ENCODE measurements around the gene LIMS2. TPM values are rescaled to one million over a fixed set of nuclear protein-coding genes. Genes with fewer than 3 reads are reported as not detected.

Gene LIMS2
- total RNA-seq, 4 donors from 2014 or later, result 34.5 to 198 (median 91.3) TPM

GRCh38 chr2:127700527-127701192 is 25.3 kb upstream of the LIMS2 start:
- in situ Hi-C loops (cut with MboI; ENCODE audit: low pct_ligation_motif_present in 1 of 4, low pct_unique_long_range_greater_than_20kb in 1 of 4, low sequenced_read_pairs in 3 of 4), result no loop called here
- intact Hi-C loops (cut with DNase I; ENCODE audit: low total_unique reads), result loop anchor here (1.0 kb wide), 1 partner anchor 60 kb away; no protein-coding TSS in a partner anchor
- peak overlapping the region; percentile 93 to 99 (median 96) for H3K27ac ChIP-seq
- peaks cover 11 to 35% (median 21%) of the 10 kb centered on the region in 4 donors for H3K4me1 ChIP-seq
- WGBS, 2 donors (ENCODE audit: low coverage in 1 of 2), result 47 to 56% methylated on average over 15 to 17 of the region's 17 CpGs
- DNase-seq, result peak; percentile 90
- no peaks in the 10 kb centered on the region for H3K36me3 ChIP-seq
- no peaks in the 10 kb centered on the region for H3K9me3 ChIP-seq
- peak overlapping the region; percentile 27 to 89 (median 63) for H3K4me3 ChIP-seq
- TF ChIP-seq POLR2A (IDR thresholded peaks at IDR 0.05), result no peak
- peak in 1 of 5 experiments; percentile 15 for TF ChIP-seq CTCF (IDR thresholded peaks at IDR 0.05)
- TF ChIP-seq POLR2AphosphoS5 (IDR thresholded peaks at IDR 0.05), result peak in 2 of 3 donors; percentile 41 to 62
- no peaks in the 10 kb centered on the region for H3K27me3 ChIP-seq

GRCh38 chr2:127698553-127699355 is 23.4 kb upstream of the LIMS2 start:
- Histone ChIP-seq H3K4me1 (peaks cover 11 to 28% (median 26%) of the 10 kb centered on the region in 4 donors), H3K27ac (no peak overlapping the region), H3K9me3 (no peaks in the 10 kb centered on the region), H3K36me3 (no peaks in the 10 kb centered on the region), H3K27me3 (no peaks in the 10 kb centered on the region), H3K4me3 (no peak overlapping the region)
- in situ Hi-C loops (cut with MboI; ENCODE audit: low pct_ligation_motif_present in 1 of 4, low pct_unique_long_range_greater_than_20kb in 1 of 4, low sequenced_read_pairs in 3 of 4) (no loop called here), intact Hi-C loops (cut with DNase I; ENCODE audit: low total_unique reads) (no loop called here)
- DNase-seq, result no peak
- TF ChIP-seq CTCF (IDR thresholded peaks at IDR 0.05) (no peak), POLR2A (IDR thresholded peaks at IDR 0.05) (no peak), EP300 (IDR thresholded peaks at IDR 0.05; ENCODE audit: low read depth) (no peak), POLR2AphosphoS5 (IDR thresholded peaks at IDR 0.05) (no peak)
- WGBS, 2 donors (ENCODE audit: low coverage in 1 of 2), result 89 to 93% methylated on average over 11 to 27 of the region's 27 CpGs

GRCh38 chr2:127697482-127698180 is 22.3 kb upstream of the LIMS2 start:
- TF ChIP-seq EP300 (IDR thresholded peaks at IDR 0.05; ENCODE audit: low read depth) (no peak), POLR2A (IDR thresholded peaks at IDR 0.05) (no peak), CTCF (IDR thresholded peaks at IDR 0.05) (no peak), POLR2AphosphoS5 (IDR thresholded peaks at IDR 0.05) (no peak)
- 93 to 96% methylated on average over 12 to 21 of the region's 21 CpGs for WGBS, 2 donors (ENCODE audit: low coverage in 1 of 2)
- no peak for DNase-seq
- no peaks in the 10 kb centered on the region for H3K9me3 ChIP-seq
- H3K4me3 ChIP-seq, result no peak overlapping the region
- H3K36me3 ChIP-seq, result no peaks in the 10 kb centered on the region
- H3K4me1 ChIP-seq, result peaks cover 2 to 19% (median 15%) of the 10 kb centered on the region in 4 donors
- H3K27me3 ChIP-seq, result no peaks in the 10 kb centered on the region
- no peak overlapping the region for H3K27ac ChIP-seq
- intact Hi-C loops (cut with DNase I; ENCODE audit: low total_unique reads), result no loop called here
- in situ Hi-C loops (cut with MboI; ENCODE audit: low pct_ligation_motif_present in 1 of 4, low pct_unique_long_range_greater_than_20kb in 1 of 4, low sequenced_read_pairs in 3 of 4), result no loop called here

Measured in transverse colon (tissue), 4 donors.